OCI-LY1 (cell line): ENCODE data around the gene NECAP2.

Experiments used
- H2AFZ ChIP-seq: fragments of 200-600 bp; sonication (generic), shearing (Covaris generic); 2 replicates; pipeline ENCODE4 v1.6.0; 2014; ENCODE audit warnings: antibody characterized with exemption, mild to moderate bottlenecking, low read length
- H3F3A ChIP-seq: fragments of 200-600 bp; sonication (generic), shearing (Covaris generic); 2 replicates; pipeline ENCODE4 v1.6.0; 2014; ENCODE audit warnings: mild to moderate bottlenecking, antibody characterized with exemption, low read length, moderate library complexity; ENCODE audit not compliant: insufficient read depth
- H3K27ac ChIP-seq: fragments of 200-600 bp; sonication (generic); 2 replicates; pipeline ENCODE4 v1.5.1; 2014; ENCODE audit warnings: low read length, mixed run types, mild to moderate bottlenecking, low read depth; ENCODE audit not compliant: poor library complexity, severe bottlenecking
- H3K27me3 ChIP-seq: fragments of 200-600 bp; sonication (generic); 2 replicates; pipeline ENCODE4 v1.6.0; 2014; ENCODE audit warnings: antibody characterized with exemption, mild to moderate bottlenecking, low read length, moderate library complexity; ENCODE audit not compliant: insufficient read depth
- H3K36me3 ChIP-seq: fragments of 200-600 bp; sonication (generic); 2 replicates; pipeline ENCODE4 v1.6.1; 2014; ENCODE audit warnings: mild to moderate bottlenecking, antibody characterized with exemption, low read length, moderate library complexity, mixed read lengths; ENCODE audit not compliant: insufficient read depth
- H3K4me1 ChIP-seq: fragments of 200-600 bp; sonication (generic); 2 replicates; pipeline ENCODE4 v1.5.1; 2014; ENCODE audit warnings: mild to moderate bottlenecking, low read length, moderate library complexity; ENCODE audit not compliant: insufficient read depth, severe bottlenecking
- H3K4me2 ChIP-seq: fragments of 200-600 bp; sonication (generic), shearing (Covaris generic); 2 replicates; pipeline ENCODE4 v1.6.1; 2014; ENCODE audit warnings: low read length
- H3K4me3 ChIP-seq: fragments of 200-600 bp; sonication (generic); 2 replicates; pipeline ENCODE4 v1.5.1; 2014; ENCODE audit warnings: low read length, low read depth, mild to moderate bottlenecking, mixed read lengths; ENCODE audit not compliant: poor library complexity, severe bottlenecking
- H3K79me2 ChIP-seq: fragments of 200-600 bp; shearing (Covaris generic); 2 replicates; pipeline ENCODE4 v1.6.1; 2016; ENCODE audit warnings: mixed run types, low read length, mixed read lengths; ENCODE audit not compliant: insufficient read depth
- H3K9ac ChIP-seq: fragments of 200-600 bp; sonication (generic), shearing (Covaris generic); 2 replicates; pipeline ENCODE4 v1.6.1; 2014; ENCODE audit warnings: mild to moderate bottlenecking, low read length, mixed read lengths
- H3K9me2 ChIP-seq: fragments of 200-600 bp; sonication (generic), shearing (Covaris generic); 2 replicates; pipeline ENCODE4 v1.6.1; 2014; ENCODE audit warnings: low read depth, mild to moderate bottlenecking, low read length, mixed read lengths
- H3K9me3 ChIP-seq: fragments of 200-600 bp; shearing (Covaris generic); 2 replicates; pipeline ENCODE4 v1.6.1; 2014; ENCODE audit warnings: low read length, mixed read lengths
- H4K20me1 ChIP-seq: fragments of 200-600 bp; sonication (generic), shearing (Covaris generic); 2 replicates; pipeline ENCODE4 v1.6.0; 2016; ENCODE audit warnings: mild to moderate bottlenecking, low read length; ENCODE audit not compliant: insufficient read depth
- CTCF ChIP-seq: fragments of 200-600 bp; sonication (generic), shearing (Covaris generic); IDR thresholded peaks from 2 replicates; pipeline ENCODE4 v1.5.1; 2017; ENCODE audit warnings: mild to moderate bottlenecking, antibody characterized with exemption, low read length, moderate library complexity, mixed read lengths
- EZH2 ChIP-seq: fragments of 200-600 bp; sonication (generic), shearing (Covaris generic); IDR thresholded peaks from 2 replicates; pipeline ENCODE4 v1.8.0; 2017; ENCODE audit warnings: borderline replicate concordance, mixed run types, mild to moderate bottlenecking, antibody characterized with exemption, low read length, moderate library complexity, mixed read lengths

NECAP2 gene

GRCh38 chr1:16462773-16463330, 22.3 kb downstream of the NECAP2 start:
- Histone ChIP-seq H3K9me3 (no peaks in the 10 kb centered on the region), H3K4me1 (no peaks in the 10 kb centered on the region), H3K9ac (no peak overlapping the region), H4K20me1 (no peaks in the 10 kb centered on the region), H3K79me2 (no peaks in the 10 kb centered on the region), H3K4me3 (no peak overlapping the region), H3K9me2 (no peaks in the 10 kb centered on the region), H2AFZ (no peak overlapping the region), H3F3A (no peaks in the 10 kb centered on the region), H3K27ac (no peak overlapping the region), H3K36me3 (peaks cover 37% of the 10 kb centered on the region), H3K4me2 (no peak overlapping the region), H3K27me3 (no peaks in the 10 kb centered on the region)
- TF ChIP-seq CTCF (no peak), EZH2 (no peak)

GRCh38 chr1:16464917-16465625, 24.5 kb downstream of the NECAP2 start:
- Histone ChIP-seq H3K36me3 (peaks cover 17% of the 10 kb centered on the region; the same call in 1 of the 2 replicates), H4K20me1 (no peaks in the 10 kb centered on the region), H2AFZ (no peak overlapping the region), H3K27me3 (no peaks in the 10 kb centered on the region), H3K27ac (no peak overlapping the region), H3K4me2 (no peak overlapping the region), H3K9me3 (no peaks in the 10 kb centered on the region), H3K4me1 (no peaks in the 10 kb centered on the region), H3F3A (no peaks in the 10 kb centered on the region), H3K4me3 (no peak overlapping the region), H3K9me2 (no peaks in the 10 kb centered on the region), H3K79me2 (no peaks in the 10 kb centered on the region), H3K9ac (no peak overlapping the region)
- TF ChIP-seq CTCF (no peak), EZH2 (no peak)

- Histone ChIP-seq H3K27ac (no peak overlapping the region), H3F3A (no peaks in the 10 kb centered on the region), H3K36me3 (no peaks in the 10 kb centered on the region), H3K27me3 (no peaks in the 10 kb centered on the region), H2AFZ (no peak overlapping the region), H3K9me3 (no peaks in the 10 kb centered on the region), H3K4me3 (no peak overlapping the region), H4K20me1 (no peaks in the 10 kb centered on the region), H3K4me1 (no peaks in the 10 kb centered on the region), H3K9me2 (no peaks in the 10 kb centered on the region), H3K9ac (no peak overlapping the region), H3K79me2 (no peaks in the 10 kb centered on the region), H3K4me2 (no peak overlapping the region)
- TF ChIP-seq EZH2 (no peak), CTCF (no peak)
These were observed 28.0 kb downstream of the NECAP2 start for GRCh38 chr1:16468558-16468957.
